ENCODE measurements around the gene FOXJ1. TPM values are rescaled to one million over a fixed set of nuclear protein-coding genes. Genes with fewer than 3 reads are reported as not detected.

FOXJ1 gene
- total and polyA plus RNA-seq, 2 of the 13 experiments (the other 11 are each of a cell fraction or from before 2014, with no cell fraction given): 0.98 to 1.6 TPM

DNA sequence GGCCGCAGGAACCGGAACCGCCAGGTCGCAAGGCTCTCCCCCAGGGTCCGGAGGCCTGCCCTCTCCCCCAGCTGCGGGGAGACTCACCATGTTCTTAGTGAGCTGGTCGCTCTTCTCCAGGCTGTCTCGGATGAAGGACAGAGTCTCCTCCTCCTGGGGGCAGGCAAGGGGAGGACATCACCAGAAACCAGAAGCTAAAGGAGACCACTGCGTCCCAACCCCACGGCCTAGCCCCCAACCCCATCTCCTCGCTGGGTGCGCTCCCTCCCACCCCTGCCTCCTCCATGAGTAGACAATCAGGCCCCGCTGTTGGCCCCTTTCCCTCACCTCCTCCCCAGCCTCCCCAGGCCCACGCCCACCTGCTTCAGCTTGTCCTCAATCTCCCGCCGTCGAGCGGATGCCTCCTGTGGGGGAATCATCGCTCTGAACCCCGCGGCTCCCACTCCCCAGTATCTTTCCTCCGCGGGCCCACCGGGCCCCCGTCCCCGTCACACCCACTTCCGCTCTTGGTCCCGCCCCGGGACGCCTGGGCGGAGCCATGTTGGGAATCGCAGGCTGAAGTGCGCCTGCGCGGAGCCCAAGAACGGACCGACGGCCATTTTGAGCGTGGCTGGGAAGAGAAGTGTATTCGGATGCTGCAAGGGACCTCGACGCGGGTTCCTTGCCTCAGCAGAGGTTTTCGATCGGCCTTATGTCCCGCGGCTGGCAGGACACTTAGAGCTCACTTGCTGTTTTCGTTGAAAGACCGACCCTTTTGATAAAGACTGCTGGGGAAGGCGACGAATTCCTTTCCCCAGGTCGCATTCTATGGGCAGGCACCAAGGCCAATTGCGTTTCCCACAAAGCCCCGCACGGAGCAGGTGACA is 37.5 kb downstream of the FOXJ1 start, which contains the start of gene EXOC7 (continued):
- TF ChIP-seq, protein P1, sequence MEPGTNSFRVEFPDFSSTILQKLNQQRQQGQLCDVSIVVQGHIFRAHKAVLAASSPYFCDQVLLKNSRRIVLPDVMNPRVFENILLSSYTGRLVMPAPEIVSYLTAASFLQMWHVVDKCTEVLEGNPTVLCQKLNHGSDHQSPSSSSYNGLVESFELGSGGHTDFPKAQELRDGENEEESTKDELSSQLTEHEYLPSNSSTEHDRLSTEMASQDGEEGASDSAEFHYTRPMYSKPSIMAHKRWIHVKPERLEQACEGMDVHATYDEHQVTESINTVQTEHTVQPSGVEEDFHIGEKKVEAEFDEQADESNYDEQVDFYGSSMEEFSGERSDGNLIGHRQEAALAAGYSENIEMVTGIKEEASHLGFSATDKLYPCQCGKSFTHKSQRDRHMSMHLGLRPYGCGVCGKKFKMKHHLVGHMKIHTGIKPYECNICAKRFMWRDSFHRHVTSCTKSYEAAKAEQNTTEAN (CRISPR knock-in tag; conservative IDR thresholded peaks at IDR 0.05): no peak
- TF ChIP-seq SETDB1 (CRISPR knock-in tag; IDR thresholded peaks at IDR 0.05; ENCODE audit: borderline replicate concordance) (no peak), NFIC (IDR thresholded peaks at IDR 0.05; ENCODE audit: low read length) (no peak), ZNF816 (CRISPR knock-in tag; IDR thresholded peaks at IDR 0.05; ENCODE audit: borderline replicate concordance) (peak; percentile 97), FOXA3 (CRISPR knock-in tag; IDR thresholded peaks at IDR 0.05) (peak; percentile 13), ATRX (CRISPR knock-in tag; IDR thresholded peaks at IDR 0.05; ENCODE audit: borderline replicate concordance) (no peak), ATF1 (CRISPR knock-in tag; IDR thresholded peaks at IDR 0.05) (no peak; the same call in 1 of the 2 replicates), SUZ12 (IDR thresholded peaks at IDR 0.05; ENCODE audit: low read depth, low read length) (no peak), AGO2 (optimal IDR thresholded peaks at IDR 0.05; ENCODE audit: low read depth, low read length) (no peak), HMG20B (CRISPR knock-in tag; conservative IDR thresholded peaks at IDR 0.05) (no peak), JDP2 (CRISPR knock-in tag; IDR thresholded peaks at IDR 0.05; ENCODE audit: borderline replicate concordance) (no peak), TARDBP (CRISPR knock-in tag; IDR thresholded peaks at IDR 0.05) (no peak; the same call in 1 of the 2 replicates), MED13 (CRISPR knock-in tag; IDR thresholded peaks at IDR 0.05) (no peak), MAFG (CRISPR knock-in tag; IDR thresholded peaks at IDR 0.05) (no peak), PRMT3 (CRISPR knock-in tag; IDR thresholded peaks at IDR 0.05; ENCODE audit: borderline replicate concordance, low read depth) (no peak), SRSF1 (optimal IDR thresholded peaks at IDR 0.05; ENCODE audit: low read depth, low read length) (peak; percentile 96), EEA1 (CRISPR knock-in tag; IDR thresholded peaks at IDR 0.05; ENCODE audit: borderline replicate concordance) (no peak; the same call in 1 of the 2 replicates)
- TF ChIP-seq, protein P2, sequence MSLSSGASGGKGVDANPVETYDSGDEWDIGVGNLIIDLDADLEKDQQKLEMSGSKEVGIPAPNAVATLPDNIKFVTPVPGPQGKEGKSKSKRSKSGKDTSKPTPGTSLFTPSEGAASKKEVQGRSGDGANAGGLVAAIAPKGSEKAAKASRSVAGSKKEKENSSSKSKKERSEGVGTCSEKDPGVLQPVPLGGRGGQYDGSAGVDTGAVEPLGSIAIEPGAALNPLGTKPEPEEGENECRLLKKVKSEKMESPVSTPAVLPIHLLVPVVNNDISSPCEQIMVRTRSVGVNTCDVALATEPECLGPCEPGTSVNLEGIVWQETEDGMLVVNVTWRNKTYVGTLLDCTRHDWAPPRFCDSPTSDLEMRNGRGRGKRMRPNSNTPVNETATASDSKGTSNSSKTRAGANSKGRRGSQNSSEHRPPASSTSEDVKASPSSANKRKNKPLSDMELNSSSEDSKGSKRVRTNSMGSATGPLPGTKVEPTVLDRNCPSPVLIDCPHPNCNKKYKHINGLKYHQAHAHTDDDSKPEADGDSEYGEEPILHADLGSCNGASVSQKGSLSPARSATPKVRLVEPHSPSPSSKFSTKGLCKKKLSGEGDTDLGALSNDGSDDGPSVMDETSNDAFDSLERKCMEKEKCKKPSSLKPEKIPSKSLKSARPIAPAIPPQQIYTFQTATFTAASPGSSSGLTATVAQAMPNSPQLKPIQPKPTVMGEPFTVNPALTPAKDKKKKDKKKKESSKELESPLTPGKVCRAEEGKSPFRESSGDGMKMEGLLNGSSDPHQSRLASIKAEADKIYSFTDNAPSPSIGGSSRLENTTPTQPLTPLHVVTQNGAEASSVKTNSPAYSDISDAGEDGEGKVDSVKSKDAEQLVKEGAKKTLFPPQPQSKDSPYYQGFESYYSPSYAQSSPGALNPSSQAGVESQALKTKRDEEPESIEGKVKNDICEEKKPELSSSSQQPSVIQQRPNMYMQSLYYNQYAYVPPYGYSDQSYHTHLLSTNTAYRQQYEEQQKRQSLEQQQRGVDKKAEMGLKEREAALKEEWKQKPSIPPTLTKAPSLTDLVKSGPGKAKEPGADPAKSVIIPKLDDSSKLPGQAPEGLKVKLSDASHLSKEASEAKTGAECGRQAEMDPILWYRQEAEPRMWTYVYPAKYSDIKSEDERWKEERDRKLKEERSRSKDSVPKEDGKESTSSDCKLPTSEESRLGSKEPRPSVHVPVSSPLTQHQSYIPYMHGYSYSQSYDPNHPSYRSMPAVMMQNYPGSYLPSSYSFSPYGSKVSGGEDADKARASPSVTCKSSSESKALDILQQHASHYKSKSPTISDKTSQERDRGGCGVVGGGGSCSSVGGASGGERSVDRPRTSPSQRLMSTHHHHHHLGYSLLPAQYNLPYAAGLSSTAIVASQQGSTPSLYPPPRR (CRISPR knock-in tag; IDR thresholded peaks at IDR 0.05; ENCODE audit: borderline replicate concordance): 0 out of 2 replicates have a peak, but pooled peaks have one; percentile 13
- TF ChIP-seq, protein P3, sequence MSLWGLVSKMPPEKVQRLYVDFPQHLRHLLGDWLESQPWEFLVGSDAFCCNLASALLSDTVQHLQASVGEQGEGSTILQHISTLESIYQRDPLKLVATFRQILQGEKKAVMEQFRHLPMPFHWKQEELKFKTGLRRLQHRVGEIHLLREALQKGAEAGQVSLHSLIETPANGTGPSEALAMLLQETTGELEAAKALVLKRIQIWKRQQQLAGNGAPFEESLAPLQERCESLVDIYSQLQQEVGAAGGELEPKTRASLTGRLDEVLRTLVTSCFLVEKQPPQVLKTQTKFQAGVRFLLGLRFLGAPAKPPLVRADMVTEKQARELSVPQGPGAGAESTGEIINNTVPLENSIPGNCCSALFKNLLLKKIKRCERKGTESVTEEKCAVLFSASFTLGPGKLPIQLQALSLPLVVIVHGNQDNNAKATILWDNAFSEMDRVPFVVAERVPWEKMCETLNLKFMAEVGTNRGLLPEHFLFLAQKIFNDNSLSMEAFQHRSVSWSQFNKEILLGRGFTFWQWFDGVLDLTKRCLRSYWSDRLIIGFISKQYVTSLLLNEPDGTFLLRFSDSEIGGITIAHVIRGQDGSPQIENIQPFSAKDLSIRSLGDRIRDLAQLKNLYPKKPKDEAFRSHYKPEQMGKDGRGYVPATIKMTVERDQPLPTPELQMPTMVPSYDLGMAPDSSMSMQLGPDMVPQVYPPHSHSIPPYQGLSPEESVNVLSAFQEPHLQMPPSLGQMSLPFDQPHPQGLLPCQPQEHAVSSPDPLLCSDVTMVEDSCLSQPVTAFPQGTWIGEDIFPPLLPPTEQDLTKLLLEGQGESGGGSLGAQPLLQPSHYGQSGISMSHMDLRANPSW (CRISPR knock-in tag; IDR thresholded peaks at IDR 0.05; ENCODE audit: borderline replicate concordance): no peak
